ENCODE measurements around the gene PLXNC1. TPM values are rescaled to one million over a fixed set of nuclear protein-coding genes. Genes with fewer than 3 reads are reported as not detected.

PLXNC1 gene
- total and polyA plus RNA-seq, 3 donors from 2014 or later: 36.5 to 201 (median 96.5) TPM

DNA sequence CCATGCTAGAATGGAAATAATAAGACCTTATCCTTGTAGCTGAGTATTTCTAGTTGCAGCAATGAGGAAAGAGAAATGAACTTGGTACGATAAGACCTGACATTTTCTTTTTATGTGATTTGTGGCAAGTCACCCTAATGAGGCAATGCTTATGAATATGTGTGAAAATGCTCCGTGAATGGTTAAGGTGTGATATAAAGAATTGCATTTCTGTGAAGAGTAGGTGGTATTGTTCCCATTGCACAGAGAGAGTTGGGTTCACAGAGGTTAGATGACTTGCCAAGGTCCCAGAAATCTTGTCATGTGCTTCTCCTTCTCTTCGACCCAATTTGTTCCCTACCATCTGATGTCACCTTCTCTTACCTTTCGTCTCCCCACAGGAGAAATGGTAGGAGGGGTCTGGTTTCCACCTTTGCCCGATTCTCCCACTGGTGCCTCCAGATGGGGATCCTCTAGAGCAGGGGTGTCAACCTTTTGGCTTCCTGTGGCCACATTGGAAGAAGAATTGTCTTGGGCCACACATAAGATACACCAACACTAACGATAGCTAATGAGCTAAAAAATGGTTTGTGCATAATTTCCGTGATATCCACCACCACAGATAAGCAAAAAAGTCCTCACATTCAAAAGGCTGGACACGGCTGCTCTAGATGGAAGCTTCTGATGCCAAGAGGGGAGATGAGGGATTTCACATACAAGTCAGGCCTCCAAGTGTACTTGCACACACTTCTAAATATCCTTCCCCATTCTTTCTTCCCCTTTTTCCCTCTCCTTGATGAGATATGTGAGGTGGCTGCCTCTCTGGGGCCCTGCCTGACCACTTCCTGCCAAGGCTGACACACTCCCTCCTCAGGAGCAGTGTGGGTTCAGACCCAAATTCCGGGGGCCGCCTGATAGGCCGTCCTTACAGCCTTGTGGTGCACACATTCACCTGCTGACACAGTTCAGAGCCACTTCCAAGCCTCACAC lies 96.1 kb downstream of the PLXNC1 start:
- no peak overlapping the region for H3K4me3 ChIP-seq
- no peak overlapping the region for H3K27ac ChIP-seq
- H3K4me1 ChIP-seq: no peaks in the 10 kb centered on the region
- no peak for TF ChIP-seq POLR2A (IDR thresholded peaks at IDR 0.05)
- TF ChIP-seq, protein P1, sequence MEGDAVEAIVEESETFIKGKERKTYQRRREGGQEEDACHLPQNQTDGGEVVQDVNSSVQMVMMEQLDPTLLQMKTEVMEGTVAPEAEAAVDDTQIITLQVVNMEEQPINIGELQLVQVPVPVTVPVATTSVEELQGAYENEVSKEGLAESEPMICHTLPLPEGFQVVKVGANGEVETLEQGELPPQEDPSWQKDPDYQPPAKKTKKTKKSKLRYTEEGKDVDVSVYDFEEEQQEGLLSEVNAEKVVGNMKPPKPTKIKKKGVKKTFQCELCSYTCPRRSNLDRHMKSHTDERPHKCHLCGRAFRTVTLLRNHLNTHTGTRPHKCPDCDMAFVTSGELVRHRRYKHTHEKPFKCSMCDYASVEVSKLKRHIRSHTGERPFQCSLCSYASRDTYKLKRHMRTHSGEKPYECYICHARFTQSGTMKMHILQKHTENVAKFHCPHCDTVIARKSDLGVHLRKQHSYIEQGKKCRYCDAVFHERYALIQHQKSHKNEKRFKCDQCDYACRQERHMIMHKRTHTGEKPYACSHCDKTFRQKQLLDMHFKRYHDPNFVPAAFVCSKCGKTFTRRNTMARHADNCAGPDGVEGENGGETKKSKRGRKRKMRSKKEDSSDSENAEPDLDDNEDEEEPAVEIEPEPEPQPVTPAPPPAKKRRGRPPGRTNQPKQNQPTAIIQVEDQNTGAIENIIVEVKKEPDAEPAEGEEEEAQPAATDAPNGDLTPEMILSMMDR (IDR thresholded peaks at IDR 0.05): no peak
- intact Hi-C loops (cut with DNase I; ENCODE audit: low total_unique reads): no loop called here
- no peaks in the 10 kb centered on the region for H3K27me3 ChIP-seq
- no peaks in the 10 kb centered on the region for H3K9me3 ChIP-seq
- WGBS, 2 donors: 86 to 89% methylated on average over 11 of the region's 11 CpGs
- no peaks in the 10 kb centered on the region for H3K36me3 ChIP-seq (ENCODE audit: low read depth, missing control alignments)
- no peak for DNase-seq

DNA sequence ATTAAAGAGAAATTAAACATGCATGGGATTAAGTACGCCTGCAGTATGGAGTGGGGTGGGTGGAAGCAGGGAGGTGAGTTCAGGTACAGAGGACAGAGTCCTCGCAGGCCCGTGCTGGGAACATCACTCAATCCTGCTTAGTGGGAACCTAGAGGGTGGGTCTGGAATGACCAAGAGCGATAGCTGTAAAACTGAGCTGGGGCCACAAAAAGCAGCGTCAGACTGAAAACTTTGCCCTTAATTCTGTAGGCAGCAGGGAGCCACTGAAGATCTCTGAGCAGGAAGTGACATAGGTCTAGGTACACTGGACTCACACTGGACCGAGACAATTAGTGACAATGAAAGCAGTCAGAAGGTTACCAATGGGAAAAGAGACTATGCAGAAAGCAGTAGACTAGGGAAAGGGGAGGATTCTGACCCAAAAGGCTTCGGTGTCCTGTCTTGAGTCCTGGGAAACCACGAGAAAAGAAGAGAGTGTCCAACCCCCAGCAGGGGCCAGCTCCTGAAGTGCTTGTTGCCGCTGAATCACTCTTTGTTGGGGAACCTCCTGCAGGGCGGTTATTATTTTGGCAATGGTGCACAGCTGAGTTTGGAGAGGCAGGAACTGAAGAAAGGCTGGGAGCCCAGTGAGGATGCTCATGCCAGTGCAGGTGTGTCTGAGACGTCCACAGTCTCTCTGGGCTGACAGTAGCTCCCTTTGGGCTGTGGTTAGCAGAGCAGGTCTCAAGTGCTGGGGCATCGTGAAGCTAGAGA lies 97.4 kb downstream of the PLXNC1 start:
- no peak for TF ChIP-seq POLR2A (IDR thresholded peaks at IDR 0.05)
- TF ChIP-seq, protein P1 (IDR thresholded peaks at IDR 0.05): no peak
- 83 to 87% methylated on average over 11 to 12 of the region's 12 CpGs for WGBS, 2 donors

GRCh38 chr12:94247246-94247645 lies 98.9 kb downstream of the PLXNC1 start:
- DNase-seq: no peak
- Histone ChIP-seq H3K27ac (no peak overlapping the region), H3K9me3 (no peaks in the 10 kb centered on the region), H3K4me1 (no peaks in the 10 kb centered on the region), H3K36me3 (ENCODE audit: low read depth, missing control alignments) (no peaks in the 10 kb centered on the region), H3K4me3 (no peak overlapping the region), H3K27me3 (no peaks in the 10 kb centered on the region)
- TF ChIP-seq, protein P1 (IDR thresholded peaks at IDR 0.05): no peak
- TF ChIP-seq POLR2A (IDR thresholded peaks at IDR 0.05): no peak
- intact Hi-C loops (cut with DNase I; ENCODE audit: low total_unique reads): no loop called here
- 44 to 75% methylated on average over 2 of the region's 2 CpGs for WGBS, 2 donors

More for the DNA sequence above, 97.4 kb downstream of the PLXNC1 start:
- no peaks in the 10 kb centered on the region for H3K36me3 ChIP-seq (ENCODE audit: low read depth, missing control alignments)
- DNase-seq: no peak
- H3K27me3 ChIP-seq: no peaks in the 10 kb centered on the region
- no peak overlapping the region for H3K27ac ChIP-seq
- intact Hi-C loops (cut with DNase I; ENCODE audit: low total_unique reads): no loop called here
- H3K4me3 ChIP-seq: no peak overlapping the region
- no peaks in the 10 kb centered on the region for H3K9me3 ChIP-seq
- H3K4me1 ChIP-seq: no peaks in the 10 kb centered on the region

GRCh38 chr12:94248582-94248981 lies 100.2 kb downstream of the PLXNC1 start:
- WGBS, 2 donors: 89% methylated on average over 7 of the region's 7 CpGs
- no peak overlapping the region for H3K27ac ChIP-seq
- intact Hi-C loops (cut with DNase I; ENCODE audit: low total_unique reads): no loop called here

More at GRCh38 chr12:94248582-94248981, 100.2 kb downstream of the PLXNC1 start:
- TF ChIP-seq POLR2A (IDR thresholded peaks at IDR 0.05): no peak
- TF ChIP-seq, protein P1 (IDR thresholded peaks at IDR 0.05): no peak
- Histone ChIP-seq H3K36me3 (ENCODE audit: low read depth, missing control alignments) (no peaks in the 10 kb centered on the region), H3K4me3 (no peak overlapping the region), H3K27me3 (no peaks in the 10 kb centered on the region), H3K9me3 (no peaks in the 10 kb centered on the region), H3K4me1 (no peaks in the 10 kb centered on the region)
- no peak for DNase-seq
